ENCODE results near the gene LPP.

DNA sequence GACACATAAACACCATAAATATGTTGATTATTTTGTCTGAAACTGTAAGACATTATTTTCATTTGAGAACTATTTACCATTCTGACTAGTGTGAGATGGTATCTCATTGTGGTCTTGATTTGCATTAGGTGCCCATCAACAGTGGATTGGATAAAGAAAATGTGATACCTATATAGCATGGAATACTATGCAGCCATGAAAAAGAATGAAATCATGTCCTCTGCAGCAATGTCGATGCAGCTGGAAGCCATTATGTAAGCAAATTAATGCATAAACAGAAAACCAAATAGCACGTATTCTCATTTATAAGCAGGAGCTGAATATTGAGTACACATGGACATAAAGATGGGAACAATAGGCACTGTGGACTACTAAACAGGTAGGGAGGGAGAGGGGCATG is 759.1 kb downstream of the LPP start:
- TF ChIP-seq, protein P1, sequence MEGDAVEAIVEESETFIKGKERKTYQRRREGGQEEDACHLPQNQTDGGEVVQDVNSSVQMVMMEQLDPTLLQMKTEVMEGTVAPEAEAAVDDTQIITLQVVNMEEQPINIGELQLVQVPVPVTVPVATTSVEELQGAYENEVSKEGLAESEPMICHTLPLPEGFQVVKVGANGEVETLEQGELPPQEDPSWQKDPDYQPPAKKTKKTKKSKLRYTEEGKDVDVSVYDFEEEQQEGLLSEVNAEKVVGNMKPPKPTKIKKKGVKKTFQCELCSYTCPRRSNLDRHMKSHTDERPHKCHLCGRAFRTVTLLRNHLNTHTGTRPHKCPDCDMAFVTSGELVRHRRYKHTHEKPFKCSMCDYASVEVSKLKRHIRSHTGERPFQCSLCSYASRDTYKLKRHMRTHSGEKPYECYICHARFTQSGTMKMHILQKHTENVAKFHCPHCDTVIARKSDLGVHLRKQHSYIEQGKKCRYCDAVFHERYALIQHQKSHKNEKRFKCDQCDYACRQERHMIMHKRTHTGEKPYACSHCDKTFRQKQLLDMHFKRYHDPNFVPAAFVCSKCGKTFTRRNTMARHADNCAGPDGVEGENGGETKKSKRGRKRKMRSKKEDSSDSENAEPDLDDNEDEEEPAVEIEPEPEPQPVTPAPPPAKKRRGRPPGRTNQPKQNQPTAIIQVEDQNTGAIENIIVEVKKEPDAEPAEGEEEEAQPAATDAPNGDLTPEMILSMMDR (IDR thresholded peaks at IDR 0.05) = no peak
- no peak for TF ChIP-seq POLR2A (IDR thresholded peaks at IDR 0.05)

Measured in right lobe of liver (tissue), 4 donors.